Breast epithelium (tissue), 3 donors: ENCODE results near the gene SMARCA4.

Experiments
- CTCF ChIP-seq, 3 donors: fragments of 450-650 bp; IDR thresholded peaks; one replicate each; pipeline ENCODE4 v1.5.1; 2016 to 2017; ENCODE audit warnings: antibody characterized with exemption in 3 of 3, mild to moderate bottlenecking in 3 of 3, moderate library complexity in 3 of 3
- POLR2A ChIP-seq: fragments of 450-650 bp; IDR thresholded peaks from one replicate; pipeline ENCODE4 v1.6.1; 2016; ENCODE audit warnings: antibody characterized with exemption, mild to moderate bottlenecking, moderate library complexity
- POLR2AphosphoS5 ChIP-seq, 3 donors: sonication (generic); formaldehyde crosslinking; IDR thresholded peaks; one replicate each; pipeline ENCODE4 v1.6.1; 2017; ENCODE audit warnings: antibody characterized with exemption in 3 of 3

GRCh38 chr19:10971107-10971726, 10.4 kb downstream of the SMARCA4 start:
- TF ChIP-seq CTCF (IDR thresholded peaks at IDR 0.05) (no peak), POLR2A (no peak), POLR2AphosphoS5 (IDR thresholded peaks at IDR 0.05) (no peak)
